ENCODE data around the gene OTOS.

DNA sequence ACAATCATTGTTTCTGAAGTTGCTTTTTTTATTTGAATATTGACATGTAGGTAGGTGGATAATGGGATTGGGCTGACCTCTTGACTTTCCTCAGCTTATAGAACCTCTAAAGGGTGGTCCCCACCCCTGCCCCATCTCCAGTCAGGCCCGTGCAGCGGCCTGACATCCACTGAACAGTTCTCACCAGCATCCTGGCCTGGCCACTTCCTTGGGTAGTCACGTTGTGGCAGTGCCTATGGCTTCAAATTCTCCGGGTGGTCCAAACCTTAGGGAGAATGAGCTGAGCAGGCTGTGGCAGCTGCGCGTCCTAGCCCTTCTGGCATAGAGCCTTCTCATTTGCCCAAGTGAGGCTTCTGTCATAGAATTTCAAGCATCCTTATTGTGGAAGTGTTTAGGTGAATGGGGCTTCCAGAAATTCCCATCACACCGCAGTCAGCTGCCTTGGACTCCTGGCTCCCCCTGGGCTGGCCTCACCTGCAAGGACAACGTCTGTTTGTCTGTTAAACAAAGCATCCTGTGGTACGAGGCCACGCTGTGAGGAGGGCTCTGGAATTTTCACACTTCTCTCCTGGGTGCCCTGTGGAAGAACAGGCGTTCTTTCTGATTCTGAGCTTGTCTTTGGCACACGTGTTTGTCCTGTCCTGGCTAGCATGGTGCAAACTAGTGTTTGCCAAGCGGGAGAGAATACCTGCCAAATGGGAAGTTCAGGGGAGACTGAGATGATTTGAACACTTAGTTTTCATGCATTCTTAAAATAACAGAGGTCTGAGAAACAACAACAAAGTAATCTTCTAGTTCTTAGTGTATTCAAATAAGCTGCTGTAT, 31.8 kb upstream of the OTOS start:
- TF ChIP-seq, protein P1, sequence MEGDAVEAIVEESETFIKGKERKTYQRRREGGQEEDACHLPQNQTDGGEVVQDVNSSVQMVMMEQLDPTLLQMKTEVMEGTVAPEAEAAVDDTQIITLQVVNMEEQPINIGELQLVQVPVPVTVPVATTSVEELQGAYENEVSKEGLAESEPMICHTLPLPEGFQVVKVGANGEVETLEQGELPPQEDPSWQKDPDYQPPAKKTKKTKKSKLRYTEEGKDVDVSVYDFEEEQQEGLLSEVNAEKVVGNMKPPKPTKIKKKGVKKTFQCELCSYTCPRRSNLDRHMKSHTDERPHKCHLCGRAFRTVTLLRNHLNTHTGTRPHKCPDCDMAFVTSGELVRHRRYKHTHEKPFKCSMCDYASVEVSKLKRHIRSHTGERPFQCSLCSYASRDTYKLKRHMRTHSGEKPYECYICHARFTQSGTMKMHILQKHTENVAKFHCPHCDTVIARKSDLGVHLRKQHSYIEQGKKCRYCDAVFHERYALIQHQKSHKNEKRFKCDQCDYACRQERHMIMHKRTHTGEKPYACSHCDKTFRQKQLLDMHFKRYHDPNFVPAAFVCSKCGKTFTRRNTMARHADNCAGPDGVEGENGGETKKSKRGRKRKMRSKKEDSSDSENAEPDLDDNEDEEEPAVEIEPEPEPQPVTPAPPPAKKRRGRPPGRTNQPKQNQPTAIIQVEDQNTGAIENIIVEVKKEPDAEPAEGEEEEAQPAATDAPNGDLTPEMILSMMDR (conservative IDR thresholded peaks at IDR 0.05; ENCODE audit: low read depth, low read length), result no peak
- no peak for TF ChIP-seq EZH2 (IDR thresholded peaks at IDR 0.05; ENCODE audit: borderline replicate concordance, low read depth, low read length, poor library complexity, severe bottlenecking)

Data from A673 (cell line).